HepG2 (cell line): ENCODE measurements around the gene TTC6. TPM values are rescaled to one million over a fixed set of nuclear protein-coding genes. Genes with fewer than 3 reads are reported as not detected.

Experiments used
- BRCA1 ChIP-seq: sonication (generic); formaldehyde crosslinking; IDR thresholded peaks from 2 replicates; pipeline ENCODE4 v1.4.0; 2020; ENCODE audit warnings: missing genetic modification reagents
- EHMT2 ChIP-seq: fragments of 200-600 bp; sonication (generic); IDR thresholded peaks from 2 replicates; pipeline ENCODE4 v1.7.0; 2017; ENCODE audit warnings: antibody characterized with exemption, low read depth, low read length, borderline replicate concordance
- HNF4A ChIP-seq: sonication (generic); formaldehyde crosslinking; IDR thresholded peaks from 2 replicates; pipeline ENCODE4 v1.4.0; 2020; ENCODE audit warnings: missing genetic modification reagents
- JUNB ChIP-seq: sonication (generic); formaldehyde crosslinking; IDR thresholded peaks from 2 replicates; pipeline ENCODE4 v1.8.0; 2022; ENCODE audit warnings: missing genetic modification reagents, mild to moderate bottlenecking, borderline replicate concordance
- KDM5A ChIP-seq: fragments of 200-600 bp; sonication (generic); IDR thresholded peaks from 2 replicates; pipeline ENCODE4 v1.7.0; 2018; ENCODE audit warnings: antibody characterized with exemption, mild to moderate bottlenecking, low read length, borderline replicate concordance
- MEIS1 ChIP-seq: sonication (generic); formaldehyde crosslinking; IDR thresholded peaks from 2 replicates; pipeline ENCODE4 v1.9.0; 2021; ENCODE audit warnings: mild to moderate bottlenecking, missing genetic modification reagents, moderate library complexity, borderline replicate concordance
- ONECUT2 ChIP-seq: sonication (generic); formaldehyde crosslinking; IDR thresholded peaks from 2 replicates; pipeline ENCODE4 v1.4.0; 2020; ENCODE audit warnings: missing genetic modification reagents
- PHB2 ChIP-seq: fragments of 450-650 bp; IDR thresholded peaks from 2 replicates; pipeline ENCODE4 v1.6.1; 2018; ENCODE audit not compliant: partially characterized antibody
- SOX6 ChIP-seq, 2 experiments: fragments of 450-650 bp in 1 of 2; sonication (generic) in 1 of 2; formaldehyde crosslinking in 1 of 2; IDR thresholded peaks; 2 replicates each; pipeline versions ENCODE4 v1.4.0 to v1.6.1; 2017 to 2020; ENCODE audit warnings: antibody characterized with exemption in 1 of 2, mild to moderate bottlenecking in 1 of 2, missing genetic modification reagents in 1 of 2
- ZFY ChIP-seq: sonication (generic); formaldehyde crosslinking; IDR thresholded peaks from 2 replicates; pipeline ENCODE4 v1.4.0; 2020; ENCODE audit warnings: missing genetic modification reagents
- ZNF234 ChIP-seq: sonication (generic); formaldehyde crosslinking; conservative IDR thresholded peaks from 2 replicates; pipeline ENCODE4 v1.5.1; 2020; ENCODE audit warnings: mild to moderate bottlenecking, missing genetic modification reagents
- ZNF569 ChIP-seq: sonication (generic); formaldehyde crosslinking; IDR thresholded peaks from 2 replicates; pipeline ENCODE4 v1.5.0; 2020; ENCODE audit warnings: mild to moderate bottlenecking, missing genetic modification reagents, moderate library complexity, borderline replicate concordance
- ZZZ3 ChIP-seq: sonication (generic); formaldehyde crosslinking; IDR thresholded peaks from 2 replicates; pipeline ENCODE4 v1.4.0; 2020; ENCODE audit warnings: missing genetic modification reagents, mild to moderate bottlenecking, borderline replicate concordance
- polyA plus RNA-seq, 8 experiments: library from polyadenylated mRNA; depleted of rRNA in 3 of 8; stranded (reverse) in 7 of 8; unstranded in 1 of 8; fragments of >200 nt; fragmentation: Illumina TruSeq in 4 of 8; extraction: Trizol in 4 of 8; gene quantifications; 2 replicates each; pipeline versions ENCODE4 v1.2.1 to v1.2.3, GENCODE V29; 2011 to 2016; ENCODE audit warnings: low read depth in 4 of 8, missing spikeins in 1 of 8, mixed read lengths in 1 of 8; ENCODE audit not compliant: insufficient read depth in 1 of 8
- total RNA-seq, 5 experiments: library from RNA; depleted of rRNA; stranded (reverse); fragments of >200 nt; fragmentation: Illumina TruSeq; extraction: Trizol; gene quantifications; 2 replicates each; pipeline ENCODE4 v1.2.3, GENCODE V29; 2016; ENCODE audit warnings: low read depth in 1 of 5
- TF ChIP-seq, protein P1 (sequence below): sonication (generic); formaldehyde crosslinking; IDR thresholded peaks from 2 replicates; pipeline ENCODE4 v1.9.0; 2021; ENCODE audit warnings: missing genetic modification reagents, borderline replicate concordance
- TF ChIP-seq, protein P2 (sequence below): sonication (generic); formaldehyde crosslinking; IDR thresholded peaks from 2 replicates; pipeline ENCODE4 v1.5.1; 2020; ENCODE audit warnings: mild to moderate bottlenecking, missing genetic modification reagents
- TF ChIP-seq, protein P3 (sequence below): sonication (generic); formaldehyde crosslinking; conservative IDR thresholded peaks from 2 replicates; pipeline ENCODE4 v1.8.0; 2022; ENCODE audit warnings: missing genetic modification reagents
- TF ChIP-seq, protein P4 (sequence below): IDR thresholded peaks from 2 replicates; pipeline ENCODE4 v1.6.1; 2016
- TF ChIP-seq, protein P5 (sequence below): IDR thresholded peaks from 2 replicates; pipeline ENCODE4 v1.6.1; 2018; ENCODE audit warnings: missing genetic modification reagents, mild to moderate bottlenecking, missing compliant biosample characterization

The TTC6 gene
- total and polyA plus RNA-seq, 2 of the 13 experiments (the other 11 are each of a cell fraction or from before 2014, with no cell fraction given): 9.3 to 27.4 TPM

DNA sequence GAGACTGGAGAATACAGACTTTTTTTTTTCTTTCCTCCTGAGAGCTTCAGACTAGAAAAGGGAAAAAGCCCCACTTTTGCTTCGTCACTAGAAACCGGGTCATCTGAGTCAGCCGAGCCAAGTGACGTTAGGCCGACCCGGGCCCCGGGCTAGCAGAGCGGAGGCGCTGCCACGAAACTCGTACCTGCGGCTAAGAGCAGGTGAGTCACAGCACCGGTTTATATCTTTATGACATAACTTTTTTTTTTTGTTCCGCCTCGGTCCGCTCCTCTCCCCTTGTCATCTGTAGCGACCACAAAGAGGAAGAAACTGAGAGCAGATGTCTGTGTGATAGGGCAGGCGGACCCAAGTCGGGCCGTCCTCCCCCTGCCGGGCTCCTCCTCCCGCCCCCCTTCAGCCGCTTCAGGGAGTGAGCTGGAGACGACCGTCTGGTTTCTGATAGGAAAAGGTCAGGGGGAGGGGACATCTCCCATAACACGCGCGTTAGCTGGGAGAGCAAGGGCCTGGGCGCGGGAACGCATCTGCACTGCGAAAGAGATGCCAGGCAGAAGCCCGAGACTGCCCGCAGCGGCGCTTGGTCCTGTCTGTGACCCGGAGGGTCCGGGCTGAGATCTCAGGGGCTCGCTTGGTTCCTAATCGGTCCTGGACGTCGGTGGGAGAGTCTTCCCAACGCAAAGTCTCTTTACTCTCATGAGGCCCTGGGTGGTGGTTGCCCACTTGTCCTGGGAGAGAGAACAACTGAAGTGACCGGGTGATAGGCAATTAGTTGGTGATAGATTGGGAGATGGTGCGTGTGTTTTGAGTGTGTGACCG is 586 bp downstream of the TTC6 start (continued):
- TF ChIP-seq, protein P1, sequence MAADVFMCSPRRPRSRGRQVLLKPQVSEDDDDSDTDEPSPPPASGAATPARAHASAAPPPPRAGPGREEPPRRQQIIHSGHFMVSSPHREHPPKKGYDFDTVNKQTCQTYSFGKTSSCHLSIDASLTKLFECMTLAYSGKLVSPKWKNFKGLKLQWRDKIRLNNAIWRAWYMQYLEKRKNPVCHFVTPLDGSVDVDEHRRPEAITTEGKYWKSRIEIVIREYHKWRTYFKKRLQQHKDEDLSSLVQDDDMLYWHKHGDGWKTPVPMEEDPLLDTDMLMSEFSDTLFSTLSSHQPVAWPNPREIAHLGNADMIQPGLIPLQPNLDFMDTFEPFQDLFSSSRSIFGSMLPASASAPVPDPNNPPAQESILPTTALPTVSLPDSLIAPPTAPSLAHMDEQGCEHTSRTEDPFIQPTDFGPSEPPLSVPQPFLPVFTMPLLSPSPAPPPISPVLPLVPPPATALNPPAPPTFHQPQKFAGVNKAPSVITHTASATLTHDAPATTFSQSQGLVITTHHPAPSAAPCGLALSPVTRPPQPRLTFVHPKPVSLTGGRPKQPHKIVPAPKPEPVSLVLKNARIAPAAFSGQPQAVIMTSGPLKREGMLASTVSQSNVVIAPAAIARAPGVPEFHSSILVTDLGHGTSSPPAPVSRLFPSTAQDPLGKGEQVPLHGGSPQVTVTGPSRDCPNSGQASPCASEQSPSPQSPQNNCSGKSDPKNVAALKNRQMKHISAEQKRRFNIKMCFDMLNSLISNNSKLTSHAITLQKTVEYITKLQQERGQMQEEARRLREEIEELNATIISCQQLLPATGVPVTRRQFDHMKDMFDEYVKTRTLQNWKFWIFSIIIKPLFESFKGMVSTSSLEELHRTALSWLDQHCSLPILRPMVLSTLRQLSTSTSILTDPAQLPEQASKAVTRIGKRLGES (CRISPR knock-in tag): no peak; the same call in none of the 2 replicates
- TF ChIP-seq, protein P2, sequence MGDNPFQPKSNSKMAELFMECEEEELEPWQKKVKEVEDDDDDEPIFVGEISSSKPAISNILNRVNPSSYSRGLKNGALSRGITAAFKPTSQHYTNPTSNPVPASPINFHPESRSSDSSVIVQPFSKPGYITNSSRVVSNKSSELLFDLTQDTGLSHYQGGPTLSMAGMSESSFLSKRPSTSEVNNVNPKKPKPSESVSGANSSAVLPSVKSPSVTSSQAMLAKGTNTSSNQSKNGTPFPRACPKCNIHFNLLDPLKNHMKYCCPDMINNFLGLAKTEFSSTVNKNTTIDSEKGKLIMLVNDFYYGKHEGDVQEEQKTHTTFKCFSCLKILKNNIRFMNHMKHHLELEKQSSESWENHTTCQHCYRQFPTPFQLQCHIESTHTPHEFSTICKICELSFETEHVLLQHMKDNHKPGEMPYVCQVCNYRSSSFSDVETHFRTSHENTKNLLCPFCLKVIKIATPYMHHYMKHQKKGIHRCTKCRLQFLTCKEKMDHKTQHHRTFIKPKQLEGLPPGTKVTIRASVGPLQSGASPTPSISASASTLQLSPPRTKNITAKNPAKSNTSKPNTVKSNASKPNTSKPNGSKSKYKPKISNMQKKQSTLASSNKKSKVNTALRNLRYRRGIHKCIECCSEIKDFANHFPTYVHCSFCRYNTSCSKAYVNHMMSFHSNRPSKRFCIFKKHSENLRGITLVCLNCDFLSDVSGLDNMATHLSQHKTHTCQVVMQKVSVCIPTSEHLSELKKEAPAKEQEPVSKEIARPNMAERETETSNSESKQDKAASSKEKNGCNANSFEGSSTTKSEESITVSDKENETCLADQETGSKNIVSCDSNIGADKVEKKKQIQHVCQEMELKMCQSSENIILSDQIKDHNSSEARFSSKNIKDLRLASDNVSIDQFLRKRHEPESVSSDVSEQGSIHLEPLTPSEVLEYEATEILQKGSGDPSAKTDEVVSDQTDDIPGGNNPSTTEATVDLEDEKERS (CRISPR knock-in tag): peak; percentile 80; the same call in 1 of the 2 replicates
- TF ChIP-seq BRCA1 (peak; percentile 61), ZFY (CRISPR knock-in tag) (peak; percentile 88), ONECUT2 (CRISPR knock-in tag) (peak; percentile 65), SOX6 (IDR thresholded peaks at IDR 0.05) (no peak), SOX6 (CRISPR knock-in tag; IDR thresholded peaks at IDR 0.05) (peak; percentile 56; the same call in 1 of the 2 replicates), EHMT2 (no peak; the same call in 1 of the 2 replicates), JUNB (no peak), ZNF569 (CRISPR knock-in tag) (peak; percentile 71; the same call in 1 of the 2 replicates), HNF4A (CRISPR knock-in tag) (peak; percentile 67), ZNF234 (CRISPR knock-in tag) (no peak), PHB2 (no peak), MEIS1 (CRISPR knock-in tag) (no peak; the same call in 1 of the 2 replicates), KDM5A (peak; percentile 85; the same call in 1 of the 2 replicates), ZZZ3 (CRISPR knock-in tag) (peak; percentile 84; the same call in 1 of the 2 replicates)
- TF ChIP-seq, protein P3, sequence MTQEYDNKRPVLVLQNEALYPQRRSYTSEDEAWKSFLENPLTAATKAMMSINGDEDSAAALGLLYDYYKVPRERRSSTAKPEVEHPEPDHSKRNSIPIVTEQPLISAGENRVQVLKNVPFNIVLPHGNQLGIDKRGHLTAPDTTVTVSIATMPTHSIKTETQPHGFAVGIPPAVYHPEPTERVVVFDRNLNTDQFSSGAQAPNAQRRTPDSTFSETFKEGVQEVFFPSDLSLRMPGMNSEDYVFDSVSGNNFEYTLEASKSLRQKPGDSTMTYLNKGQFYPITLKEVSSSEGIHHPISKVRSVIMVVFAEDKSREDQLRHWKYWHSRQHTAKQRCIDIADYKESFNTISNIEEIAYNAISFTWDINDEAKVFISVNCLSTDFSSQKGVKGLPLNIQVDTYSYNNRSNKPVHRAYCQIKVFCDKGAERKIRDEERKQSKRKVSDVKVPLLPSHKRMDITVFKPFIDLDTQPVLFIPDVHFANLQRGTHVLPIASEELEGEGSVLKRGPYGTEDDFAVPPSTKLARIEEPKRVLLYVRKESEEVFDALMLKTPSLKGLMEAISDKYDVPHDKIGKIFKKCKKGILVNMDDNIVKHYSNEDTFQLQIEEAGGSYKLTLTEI: no peak
- TF ChIP-seq, protein P4, sequence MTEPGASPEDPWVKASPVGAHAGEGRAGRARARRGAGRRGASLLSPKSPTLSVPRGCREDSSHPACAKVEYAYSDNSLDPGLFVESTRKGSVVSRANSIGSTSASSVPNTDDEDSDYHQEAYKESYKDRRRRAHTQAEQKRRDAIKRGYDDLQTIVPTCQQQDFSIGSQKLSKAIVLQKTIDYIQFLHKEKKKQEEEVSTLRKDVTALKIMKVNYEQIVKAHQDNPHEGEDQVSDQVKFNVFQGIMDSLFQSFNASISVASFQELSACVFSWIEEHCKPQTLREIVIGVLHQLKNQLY (CRISPR knock-in tag): no peak; the same call in 1 of the 2 replicates
- TF ChIP-seq, protein P5, sequence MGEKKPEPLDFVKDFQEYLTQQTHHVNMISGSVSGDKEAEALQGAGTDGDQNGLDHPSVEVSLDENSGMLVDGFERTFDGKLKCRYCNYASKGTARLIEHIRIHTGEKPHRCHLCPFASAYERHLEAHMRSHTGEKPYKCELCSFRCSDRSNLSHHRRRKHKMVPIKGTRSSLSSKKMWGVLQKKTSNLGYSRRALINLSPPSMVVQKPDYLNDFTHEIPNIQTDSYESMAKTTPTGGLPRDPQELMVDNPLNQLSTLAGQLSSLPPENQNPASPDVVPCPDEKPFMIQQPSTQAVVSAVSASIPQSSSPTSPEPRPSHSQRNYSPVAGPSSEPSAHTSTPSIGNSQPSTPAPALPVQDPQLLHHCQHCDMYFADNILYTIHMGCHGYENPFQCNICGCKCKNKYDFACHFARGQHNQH (CRISPR knock-in tag): peak; percentile 92
